SK-N-MC (cell line): Measurements from ENCODE around the gene PRRX2.

Source experiments
- DNase-seq: peaks from one replicate; pipeline ENCODE4 v3.0.0-alpha.2; 2011; ENCODE audit warnings: low read depth, low spot score
- H3K27ac ChIP-seq: fragments of 200-600 bp; sonication (generic); 2 replicates; pipeline ENCODE4 v1.5.1; 2016; ENCODE audit warnings: mixed run types
- H3K36me3 ChIP-seq: fragments of 200-600 bp; sonication (generic); 2 replicates; pipeline ENCODE4 v1.6.1; 2017; ENCODE audit warnings: antibody characterized with exemption, low read length, mixed read lengths; ENCODE audit not compliant: insufficient read depth
- H3K4me3 ChIP-seq: fragments of 200-600 bp; sonication (generic); 2 replicates; pipeline ENCODE4 v1.5.1; 2016
- H3K9ac ChIP-seq: fragments of 200-600 bp; sonication (generic); 2 replicates; pipeline ENCODE4 v1.8.0; 2017; ENCODE audit warnings: mixed run types, mixed read lengths; ENCODE audit not compliant: insufficient read length
- H3K9me3 ChIP-seq: fragments of 200-600 bp; sonication (generic); 2 replicates; pipeline ENCODE4 v1.6.1; 2017; ENCODE audit warnings: low read depth, mild to moderate bottlenecking, antibody characterized with exemption, low read length, moderate library complexity, mixed read lengths
- EZH2 ChIP-seq: fragments of 200-600 bp; sonication (generic); IDR thresholded peaks from one replicate; pipeline ENCODE4 v1.6.1; 2017; ENCODE audit warnings: antibody characterized with exemption
- FOXP2 ChIP-seq: optimal IDR thresholded peaks from 2 replicates; pipeline ENCODE3; 2011; ENCODE audit warnings: mild to moderate bottlenecking, moderate library complexity; ENCODE audit not compliant: insufficient read depth; ENCODE audit errors: extremely low read length, control extremely low read depth
- POLR2AphosphoS5 ChIP-seq: IDR thresholded peaks from 2 replicates; pipeline ENCODE4 v1.6.1; 2012; ENCODE audit warnings: mild to moderate bottlenecking, low read depth, low read length, borderline replicate concordance

Gene PRRX2

DNA sequence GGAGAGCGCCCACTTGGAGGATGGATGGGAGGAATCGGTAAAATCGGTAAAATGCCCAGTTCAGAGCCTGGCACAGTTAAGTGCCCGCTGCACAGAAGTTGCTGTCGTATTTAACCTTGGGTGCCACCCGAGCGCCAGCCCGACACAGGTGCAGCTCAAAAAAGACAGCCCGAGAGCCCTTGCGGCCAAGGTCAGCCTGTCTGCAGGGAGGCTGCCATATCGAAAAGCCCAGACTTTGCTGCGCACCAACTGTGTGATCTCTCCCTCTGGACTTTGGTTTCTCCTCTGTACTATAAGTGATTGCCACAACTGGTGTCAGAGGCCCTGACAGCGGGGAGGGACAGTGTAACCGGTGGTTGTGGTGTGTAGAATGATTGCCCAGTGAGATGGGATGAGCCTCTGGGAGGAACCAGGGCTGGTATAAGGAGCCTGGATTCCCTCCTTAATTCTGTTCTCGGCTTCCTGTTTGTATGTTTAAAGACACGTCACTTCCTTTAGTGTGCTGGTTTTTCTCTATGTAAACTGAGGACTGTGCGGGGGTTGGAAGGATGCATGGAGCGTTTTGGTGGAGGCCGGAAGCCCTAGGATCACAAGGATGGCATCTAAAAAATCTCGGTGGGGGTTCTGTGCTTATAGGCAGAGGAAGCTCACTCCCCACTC is 38.7 kb upstream of the PRRX2 start:
- no peak for TF ChIP-seq FOXP2
- peak; percentile 26 for TF ChIP-seq POLR2AphosphoS5
- peak overlapping the region; percentile 95 for H3K9ac ChIP-seq
- no peaks in the 10 kb centered on the region for H3K9me3 ChIP-seq
- peak overlapping the region; percentile 96 for H3K4me3 ChIP-seq
- DNase-seq: no peak
- peaks cover 25% of the 10 kb centered on the region for H3K36me3 ChIP-seq
- H3K27ac ChIP-seq: peak overlapping the region; percentile 89

DNA sequence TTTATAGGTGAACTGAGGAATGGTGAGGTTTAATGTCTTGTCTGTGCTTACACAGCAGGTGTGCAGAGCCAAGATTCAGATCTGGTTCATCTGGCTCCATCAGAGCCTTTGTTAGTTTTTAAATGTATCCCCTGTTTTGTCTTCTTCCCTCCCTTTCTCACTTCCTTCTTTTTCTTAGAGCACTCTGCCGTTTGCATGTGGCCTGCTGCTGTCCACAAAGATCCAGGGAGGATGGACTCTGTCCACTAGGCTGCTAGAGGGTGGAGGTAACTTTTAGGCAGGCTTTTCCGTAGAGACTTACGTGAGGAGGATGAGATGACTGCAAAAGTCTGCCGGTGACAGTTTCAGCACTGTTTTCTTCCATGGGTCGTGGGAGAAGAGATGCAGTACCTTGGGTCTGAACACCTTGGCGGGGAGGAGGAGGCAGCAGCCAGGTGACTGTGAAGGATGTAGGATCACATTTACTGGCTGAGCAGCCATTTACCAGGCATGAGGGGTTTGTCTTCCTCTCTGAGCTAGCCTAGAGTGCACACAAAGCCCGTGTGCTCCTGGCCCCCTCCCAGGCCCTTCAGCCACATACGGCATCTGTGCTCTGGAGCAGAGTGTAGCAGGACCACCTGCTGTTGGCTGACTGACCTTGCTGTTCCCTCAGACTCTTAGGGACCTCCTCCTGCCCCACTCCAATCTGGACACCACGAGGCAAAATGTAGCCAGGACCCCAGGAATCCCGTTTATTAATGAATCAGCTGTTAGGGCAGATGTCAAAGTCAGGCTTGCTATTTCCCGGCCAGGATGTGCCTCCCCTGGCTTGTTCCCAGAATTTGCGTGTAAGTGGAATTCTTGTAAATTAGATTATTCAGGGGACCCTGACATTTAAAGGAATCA is 37.6 kb upstream of the PRRX2 start:
- peaks cover 35% of the 10 kb centered on the region for H3K36me3 ChIP-seq
- H3K4me3 ChIP-seq: peak overlapping the region; percentile 96
- H3K27ac ChIP-seq: no peak overlapping the region
- no peak for DNase-seq
- H3K9me3 ChIP-seq: no peaks in the 10 kb centered on the region
- no peak for TF ChIP-seq EZH2
- TF ChIP-seq POLR2AphosphoS5: no peak
- no peak for TF ChIP-seq FOXP2
- H3K9ac ChIP-seq: peak overlapping the region; percentile 95

DNA sequence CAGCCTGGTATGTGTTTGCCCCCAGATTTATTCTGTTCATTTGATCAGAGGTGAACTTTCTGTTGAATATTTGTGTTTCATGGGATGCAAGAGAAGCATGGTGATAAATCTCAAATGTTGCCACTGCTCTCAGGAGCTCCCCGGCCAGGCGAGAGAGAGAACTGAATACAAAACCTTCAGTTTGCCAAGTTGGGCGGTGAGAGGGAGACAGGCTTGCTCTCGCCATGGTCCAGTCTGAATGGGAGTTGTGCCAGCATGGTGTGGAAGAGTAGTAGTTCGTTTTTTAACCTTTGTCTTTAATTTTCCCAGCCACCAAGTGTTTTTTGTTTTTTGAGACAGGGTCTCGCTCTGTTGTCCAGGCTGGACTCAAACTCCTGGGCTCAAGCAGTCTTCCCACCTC is 36.7 kb upstream of the PRRX2 start:
- H3K27ac ChIP-seq: no peak overlapping the region
- no peak overlapping the region for H3K4me3 ChIP-seq
- TF ChIP-seq FOXP2 (no peak), EZH2 (no peak), POLR2AphosphoS5 (no peak)
- H3K9me3 ChIP-seq: no peaks in the 10 kb centered on the region
- H3K36me3 ChIP-seq: peaks cover 44% of the 10 kb centered on the region
- DNase-seq: no peak
- H3K9ac ChIP-seq: peak overlapping the region; percentile 95

DNA sequence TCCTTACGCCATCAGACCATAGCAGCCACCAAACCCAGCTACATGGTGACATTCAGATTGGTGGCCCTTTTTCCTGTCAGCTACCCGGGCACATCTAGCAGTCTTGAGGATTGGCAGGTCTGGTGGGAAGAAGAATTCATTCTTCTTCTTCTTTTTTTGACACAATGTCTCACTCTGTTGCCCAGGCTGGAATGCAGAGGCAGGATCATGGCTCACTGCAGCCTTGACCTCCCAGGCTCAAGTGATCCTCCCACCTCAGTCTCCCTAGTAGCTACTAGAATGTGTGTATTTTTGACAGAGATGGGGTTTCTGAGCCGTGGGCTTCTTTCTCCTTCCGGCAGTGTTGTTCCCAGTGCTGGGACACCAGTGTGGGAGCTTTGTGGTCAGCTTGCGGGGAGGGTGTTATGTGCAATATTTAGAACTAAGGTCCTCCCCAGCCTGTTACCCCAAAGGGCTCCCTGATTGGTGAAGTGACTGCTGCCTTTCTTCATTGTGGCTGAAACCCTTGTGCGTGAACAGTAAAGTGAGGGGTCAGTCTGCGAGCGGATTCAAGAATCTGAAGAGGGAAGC is 36.1 kb upstream of the PRRX2 start:
- no peaks in the 10 kb centered on the region for H3K9me3 ChIP-seq
- TF ChIP-seq POLR2AphosphoS5 (no peak), EZH2 (no peak)
- no peak for DNase-seq
- peaks cover 49% of the 10 kb centered on the region for H3K36me3 ChIP-seq
- 0 out of 2 replicates have a peak overlapping the region, but pooled peaks have one; percentile 2 for H3K27ac ChIP-seq
- H3K9ac ChIP-seq: no peak overlapping the region
- H3K4me3 ChIP-seq: no peak overlapping the region

DNA sequence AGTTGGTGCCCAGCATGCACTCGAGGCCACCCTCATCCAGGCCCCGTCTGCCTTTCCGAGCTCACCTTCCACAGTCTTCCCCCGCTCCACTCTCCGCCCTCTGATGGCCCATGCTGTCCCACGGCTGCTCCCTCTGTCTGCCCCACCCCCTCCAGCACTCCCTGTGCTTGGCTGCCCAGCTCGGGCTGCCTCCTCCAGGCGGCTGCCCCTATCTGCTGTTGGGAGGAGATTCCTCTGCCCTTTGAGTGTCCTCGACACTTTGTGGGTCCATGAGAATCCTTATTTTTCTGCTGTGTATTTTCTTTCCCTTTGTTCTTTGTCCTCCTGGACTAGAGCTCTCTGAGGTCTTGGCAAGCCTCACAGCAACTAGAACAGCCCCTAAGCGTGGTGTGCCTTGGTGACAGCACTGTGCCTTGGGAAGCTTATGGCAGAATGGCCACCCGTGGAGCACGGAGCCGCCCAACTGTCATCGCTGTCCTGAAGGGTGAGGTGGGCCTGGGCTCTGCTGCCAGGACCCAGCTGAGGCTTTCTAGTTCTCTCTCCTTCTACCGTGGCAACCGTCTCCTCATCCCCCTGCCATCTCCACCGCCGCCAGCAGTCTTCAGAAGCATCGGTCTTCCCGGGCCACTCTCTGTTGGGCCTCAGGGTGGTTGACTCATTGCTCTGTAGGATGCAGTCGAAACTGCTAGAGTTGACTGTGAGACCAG is 34.3 kb upstream of the PRRX2 start:
- DNase-seq: no peak
- Histone ChIP-seq H3K9me3 (no peaks in the 10 kb centered on the region), H3K27ac (peak overlapping the region; percentile 45; the same call in 1 of the 2 replicates), H3K36me3 (peaks cover 62% of the 10 kb centered on the region), H3K4me3 (no peak overlapping the region), H3K9ac (no peak overlapping the region)
- no peak for TF ChIP-seq POLR2AphosphoS5
- TF ChIP-seq FOXP2: no peak
- no peak for TF ChIP-seq EZH2

DNA sequence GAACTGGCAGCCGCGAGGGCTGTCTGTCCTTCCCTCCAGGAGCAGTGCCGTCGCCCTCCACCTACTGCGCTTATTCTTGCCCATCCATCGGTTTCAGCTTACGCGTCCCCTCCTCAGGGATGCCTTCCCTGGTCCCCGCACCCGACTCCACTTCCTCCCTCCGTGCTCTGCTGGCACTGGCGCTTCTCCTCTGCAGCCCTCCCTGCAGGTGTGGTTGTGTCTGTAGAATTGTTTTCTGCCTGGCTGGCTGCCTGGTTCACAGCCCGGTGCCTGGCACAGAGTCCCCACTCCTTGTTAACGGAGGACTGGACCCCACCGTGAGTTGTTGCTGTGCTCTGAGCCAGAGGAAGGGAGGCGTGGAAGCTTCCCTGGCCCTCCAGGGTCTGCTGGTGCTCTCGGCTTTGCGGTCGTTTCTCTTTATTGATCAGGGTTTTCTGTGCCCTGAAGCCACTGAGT is 33.7 kb upstream of the PRRX2 start:
- Histone ChIP-seq H3K9me3 (no peaks in the 10 kb centered on the region), H3K36me3 (peaks cover 62% of the 10 kb centered on the region), H3K27ac (0 out of 2 replicates have a peak overlapping the region, but pooled peaks have one; percentile 13), H3K4me3 (no peak overlapping the region), H3K9ac (no peak overlapping the region)
- DNase-seq: no peak
- TF ChIP-seq POLR2AphosphoS5 (no peak), EZH2 (no peak), FOXP2 (no peak)

DNA sequence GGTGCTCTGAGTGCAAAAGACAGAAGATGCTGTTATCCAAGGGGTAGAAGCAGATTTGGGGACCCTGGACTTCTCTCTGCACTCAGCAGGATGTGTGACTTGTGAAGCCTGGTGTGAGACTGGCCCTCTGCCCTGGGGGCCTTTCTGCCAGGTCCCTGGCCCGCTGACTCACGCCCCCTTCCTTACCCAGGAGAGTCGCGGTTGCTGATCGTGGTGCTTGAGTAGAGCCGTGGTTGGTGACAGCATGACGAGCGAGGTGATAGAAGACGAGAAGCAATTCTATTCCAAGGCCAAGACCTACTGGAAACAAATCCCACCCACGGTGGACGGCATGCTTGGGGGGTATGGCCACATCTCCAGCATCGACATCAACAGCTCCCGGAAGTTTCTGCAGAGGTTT is 33.0 kb upstream of the PRRX2 start:
- TF ChIP-seq FOXP2 (no peak), EZH2 (no peak)
- H3K4me3 ChIP-seq: no peak overlapping the region
- H3K36me3 ChIP-seq: peaks cover 66% of the 10 kb centered on the region
- H3K9me3 ChIP-seq: no peaks in the 10 kb centered on the region
- no peak overlapping the region for H3K9ac ChIP-seq
- no peak overlapping the region for H3K27ac ChIP-seq
- no peak for DNase-seq

DNA sequence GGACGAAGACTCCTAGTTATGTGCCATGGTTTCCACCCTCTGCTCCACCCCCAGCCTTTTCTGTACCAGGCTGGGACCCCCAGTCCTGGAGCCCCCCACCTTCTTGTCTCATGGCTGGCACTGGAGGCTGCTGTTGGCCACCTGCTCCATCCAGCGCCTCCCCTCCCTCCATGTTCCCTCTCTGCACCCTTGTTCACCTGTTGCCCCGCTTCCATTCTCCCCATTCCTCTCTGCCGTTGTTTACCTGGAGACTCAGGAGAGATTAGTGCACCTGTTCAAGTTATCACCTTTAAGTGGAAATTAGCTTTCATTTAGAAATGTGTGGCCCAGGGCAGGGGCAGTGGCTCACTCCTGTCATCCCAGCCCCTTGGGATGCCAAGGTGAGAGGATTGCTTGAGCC is 32.2 kb upstream of the PRRX2 start:
- TF ChIP-seq FOXP2: no peak
- no peak for TF ChIP-seq EZH2
- TF ChIP-seq POLR2AphosphoS5: no peak
- H3K9me3 ChIP-seq: no peaks in the 10 kb centered on the region
- H3K4me3 ChIP-seq: no peak overlapping the region
- no peak overlapping the region for H3K27ac ChIP-seq
- peaks cover 66% of the 10 kb centered on the region for H3K36me3 ChIP-seq
- no peak for DNase-seq
- H3K9ac ChIP-seq: no peak overlapping the region
